ENCODE data around the gene CFAP73. TPM values are rescaled to one million over a fixed set of nuclear protein-coding genes. Genes with fewer than 3 reads are reported as not detected.

The CFAP73 gene
- total and polyA plus RNA-seq, 3 donors from 2014 or later: 0.81 to 1.2 TPM; not detected in 1

Small RNA genes within 50 kb of the gene (microRNA-seq; reads per million reads assigned to microRNA genes)
- gene MIR7106 (ENCODE audit: borderline number of aligned reads in 2 of 2, borderline replicate concordance in 1 of 2): 0 reads per million in 2 donors

Small RNA genes within 50 kb of the gene (small RNA-seq; reads per million reads assigned to genes)
- gene MIR7106 (0 reads per million in 2 donors), gene RF00019 (0 reads per million in 2 donors)

Other genes with a start within 250 kb of the CFAP73 start
- 10 to 100 TPM in 1 of 2 donors, 1 to 10 TPM in 1; 7.8 to 13.8 TPM for gene OAS1, start 242.8 kb upstream of the CFAP73 start, total RNA-seq
- 13.7 TPM for gene OAS1, start 242.8 kb upstream of the CFAP73 start, polyA plus RNA-seq (ENCODE audit: insufficient read depth, low read depth, low replicate concordance)
- 10 to 100 TPM in 1 of 2 donors, 1 to 10 TPM in 1; 8.5 to 11.5 TPM for gene OAS3, start 211.2 kb upstream of the CFAP73 start, total RNA-seq
- gene OAS3, start 211.2 kb upstream of the CFAP73 start, polyA plus RNA-seq (ENCODE audit: insufficient read depth, low read depth, low replicate concordance): 6.9 TPM
- gene OAS2, start 171.2 kb upstream of the CFAP73 start, total RNA-seq: 1 to 10 TPM; 3.2 to 3.5 TPM
- gene OAS2, start 171.2 kb upstream of the CFAP73 start, polyA plus RNA-seq (ENCODE audit: insufficient read depth, low read depth, low replicate concordance): 9.0 TPM
- gene DTX1, start 93.0 kb upstream of the CFAP73 start, total RNA-seq: 10 to 100 TPM; 22.8 to 26.9 TPM
- 15.0 TPM for gene DTX1, start 93.0 kb upstream of the CFAP73 start, polyA plus RNA-seq (ENCODE audit: insufficient read depth, low read depth, low replicate concordance)
- gene RASAL1, start 14.0 kb upstream of the CFAP73 start, total RNA-seq: 10 to 100 TPM; 18.2 to 20.1 TPM
- 5.0 TPM for gene RASAL1, start 14.0 kb upstream of the CFAP73 start, polyA plus RNA-seq (ENCODE audit: insufficient read depth, low read depth, low replicate concordance)
- 10 to 100 TPM; 62.4 to 63.6 TPM for gene DDX54, start 35.8 kb downstream of the CFAP73 start, total RNA-seq
- 40.3 TPM for gene DDX54, start 35.8 kb downstream of the CFAP73 start, polyA plus RNA-seq (ENCODE audit: insufficient read depth, low read depth, low replicate concordance)
- 10 to 100 TPM; 20.9 to 22.1 TPM for gene RITA1, start 36.0 kb downstream of the CFAP73 start, total RNA-seq
- gene RITA1, start 36.0 kb downstream of the CFAP73 start, polyA plus RNA-seq (ENCODE audit: insufficient read depth, low read depth, low replicate concordance): 14.3 TPM
- gene TPCN1, start 71.7 kb downstream of the CFAP73 start, total RNA-seq: 10 to 100 TPM; 48.7 to 73.0 TPM
- gene TPCN1, start 71.7 kb downstream of the CFAP73 start, polyA plus RNA-seq (ENCODE audit: insufficient read depth, low read depth, low replicate concordance): 33.4 TPM
- gene SLC8B1, start 185.4 kb downstream of the CFAP73 start, total RNA-seq: 10 to 100 TPM; 78.0 to 88.3 TPM
- 41.2 TPM for gene SLC8B1, start 185.4 kb downstream of the CFAP73 start, polyA plus RNA-seq (ENCODE audit: insufficient read depth, low read depth, low replicate concordance)
- 100 to 1,000 TPM; 120 to 126 TPM for gene PLBD2, start 208.9 kb downstream of the CFAP73 start, total RNA-seq
- gene PLBD2, start 208.9 kb downstream of the CFAP73 start, polyA plus RNA-seq (ENCODE audit: insufficient read depth, low read depth, low replicate concordance): 110 TPM